BJ (cell line): ENCODE data around the gene ARL15. TPM values are rescaled to one million over a fixed set of nuclear protein-coding genes. Genes with fewer than 3 reads are reported as not detected.

Source experiments
- CTCF ChIA-PET: fragments of 350-600 bp; formaldehyde crosslinking; extraction: SDS; loops from one replicate; lab custom pipeline; 2021; ENCODE audit warnings: antibody characterized with exemption, inconsistent platforms; lab: Yijun Ruan, JAX
- POLR2A ChIA-PET: fragments of 300-600 bp; sonication (Branson Sonifier 250); formaldehyde crosslinking; extraction: SDS; loops from one replicate; lab custom pipeline; 2021; ENCODE audit warnings: antibody characterized with exemption; lab: Charles Lee
- DNase-seq: peaks from one replicate; pipeline ENCODE4 v3.0.0-alpha.2; 2011; ENCODE audit warnings: low read depth
- H3K27me3 ChIP-seq: 2 replicates; pipeline ENCODE4 v1.6.0; 2011; ENCODE audit warnings: low read length; ENCODE audit not compliant: control insufficient read depth, insufficient read depth
- H3K36me3 ChIP-seq: 2 replicates; pipeline ENCODE4 v1.5.1; 2011; ENCODE audit warnings: low read length; ENCODE audit not compliant: control insufficient read depth, insufficient read depth
- H3K4me3 ChIP-seq: 2 replicates; pipeline ENCODE4 v1.5.1; 2011; ENCODE audit warnings: low read depth, mild to moderate bottlenecking, control low read depth, low read length
- polyA plus RNA-seq: library from polyadenylated mRNA; depleted of rRNA; stranded (reverse); fragments of >200 nt; gene quantifications from 2 replicates; pipeline ENCODE4 v1.2.3, GENCODE V29; 2011
- TF ChIP-seq, protein P1 (sequence below): IDR thresholded peaks from 2 replicates; pipeline ENCODE4 v1.5.1; 2011; ENCODE audit warnings: low read depth, mild to moderate bottlenecking, control low read depth, inconsistent platforms, low read length, moderate library complexity; ENCODE audit not compliant: insufficient read depth

ARL15 gene
- polyA plus RNA-seq, 1 experiment = 11.9 TPM

DNA sequence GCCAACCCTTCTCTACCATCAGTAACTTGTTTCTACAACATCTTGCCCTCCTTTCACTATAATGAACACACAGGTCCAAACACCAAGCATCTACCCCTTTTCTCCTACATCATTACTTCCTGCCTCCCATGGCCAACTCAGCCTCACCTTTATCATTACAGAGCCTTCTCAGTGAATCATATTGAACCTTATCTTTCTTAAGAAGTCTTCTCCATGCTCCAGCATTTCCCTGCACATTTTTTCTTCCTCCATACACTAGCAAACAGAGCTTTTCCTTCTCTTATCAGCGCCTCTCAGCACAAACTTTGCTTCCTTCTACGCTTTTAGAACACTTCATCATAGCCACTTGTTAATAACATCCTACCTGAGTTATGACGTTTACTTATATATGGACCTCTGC lies 148.2 kb downstream of the ARL15 start:
- H3K4me3 ChIP-seq = no peak overlapping the region
- H3K36me3 ChIP-seq = no peaks in the 10 kb centered on the region
- H3K27me3 ChIP-seq = no peaks in the 10 kb centered on the region
- CTCF ChIA-PET = interaction anchor here (1.3 kb wide), 1 partner anchor 10 kb away, joined by 5 read pairs; no protein-coding TSS in a partner anchor
- TF ChIP-seq, protein P1, sequence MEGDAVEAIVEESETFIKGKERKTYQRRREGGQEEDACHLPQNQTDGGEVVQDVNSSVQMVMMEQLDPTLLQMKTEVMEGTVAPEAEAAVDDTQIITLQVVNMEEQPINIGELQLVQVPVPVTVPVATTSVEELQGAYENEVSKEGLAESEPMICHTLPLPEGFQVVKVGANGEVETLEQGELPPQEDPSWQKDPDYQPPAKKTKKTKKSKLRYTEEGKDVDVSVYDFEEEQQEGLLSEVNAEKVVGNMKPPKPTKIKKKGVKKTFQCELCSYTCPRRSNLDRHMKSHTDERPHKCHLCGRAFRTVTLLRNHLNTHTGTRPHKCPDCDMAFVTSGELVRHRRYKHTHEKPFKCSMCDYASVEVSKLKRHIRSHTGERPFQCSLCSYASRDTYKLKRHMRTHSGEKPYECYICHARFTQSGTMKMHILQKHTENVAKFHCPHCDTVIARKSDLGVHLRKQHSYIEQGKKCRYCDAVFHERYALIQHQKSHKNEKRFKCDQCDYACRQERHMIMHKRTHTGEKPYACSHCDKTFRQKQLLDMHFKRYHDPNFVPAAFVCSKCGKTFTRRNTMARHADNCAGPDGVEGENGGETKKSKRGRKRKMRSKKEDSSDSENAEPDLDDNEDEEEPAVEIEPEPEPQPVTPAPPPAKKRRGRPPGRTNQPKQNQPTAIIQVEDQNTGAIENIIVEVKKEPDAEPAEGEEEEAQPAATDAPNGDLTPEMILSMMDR = no peak
- no peak for DNase-seq
- POLR2A ChIA-PET = no interaction called here

DNA sequence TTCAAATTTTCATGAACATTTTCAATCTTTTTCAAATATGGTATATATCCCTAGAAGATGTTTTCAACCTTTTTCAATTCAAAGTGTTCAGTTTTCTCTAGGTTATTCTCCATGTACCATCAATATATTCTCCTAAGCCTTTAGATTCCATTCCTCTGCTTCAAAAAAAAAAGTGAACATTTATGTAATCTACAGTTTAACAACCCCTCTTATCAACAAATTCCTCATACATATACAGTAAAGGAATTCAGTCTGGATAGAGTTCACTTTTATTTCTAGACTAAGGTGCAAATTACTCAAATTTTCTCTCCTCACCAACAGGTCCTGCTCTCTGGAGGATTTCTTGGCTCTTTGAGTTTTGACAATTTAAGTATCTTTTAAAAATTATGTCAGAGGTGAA lies 150.0 kb downstream of the ARL15 start:
- POLR2A ChIA-PET = no interaction called here
- Histone ChIP-seq H3K4me3 (no peak overlapping the region), H3K27me3 (no peaks in the 10 kb centered on the region), H3K36me3 (no peaks in the 10 kb centered on the region)
- TF ChIP-seq, protein P1 = no peak
- CTCF ChIA-PET = no interaction called here
- DNase-seq = no peak

DNA sequence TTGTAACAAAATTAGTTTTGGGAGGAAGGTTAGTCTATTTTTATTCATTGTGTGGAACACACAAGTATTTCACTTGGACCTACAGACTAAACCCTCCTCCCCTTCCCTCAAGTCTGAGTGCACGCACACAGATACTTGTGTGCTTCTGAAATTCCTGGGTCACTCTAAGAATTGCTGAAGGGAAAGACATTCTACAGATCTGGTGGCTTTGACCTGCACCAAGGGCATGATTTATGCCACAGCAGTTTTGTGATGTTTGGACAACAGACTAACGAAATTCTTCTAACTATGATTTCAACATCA lies 150.5 kb downstream of the ARL15 start:
- ChIA-PET CTCF (no interaction called here), POLR2A (no interaction called here)
- Histone ChIP-seq H3K27me3 (no peaks in the 10 kb centered on the region), H3K36me3 (no peaks in the 10 kb centered on the region), H3K4me3 (no peak overlapping the region)
- DNase-seq = no peak
- TF ChIP-seq, protein P1 = no peak

DNA sequence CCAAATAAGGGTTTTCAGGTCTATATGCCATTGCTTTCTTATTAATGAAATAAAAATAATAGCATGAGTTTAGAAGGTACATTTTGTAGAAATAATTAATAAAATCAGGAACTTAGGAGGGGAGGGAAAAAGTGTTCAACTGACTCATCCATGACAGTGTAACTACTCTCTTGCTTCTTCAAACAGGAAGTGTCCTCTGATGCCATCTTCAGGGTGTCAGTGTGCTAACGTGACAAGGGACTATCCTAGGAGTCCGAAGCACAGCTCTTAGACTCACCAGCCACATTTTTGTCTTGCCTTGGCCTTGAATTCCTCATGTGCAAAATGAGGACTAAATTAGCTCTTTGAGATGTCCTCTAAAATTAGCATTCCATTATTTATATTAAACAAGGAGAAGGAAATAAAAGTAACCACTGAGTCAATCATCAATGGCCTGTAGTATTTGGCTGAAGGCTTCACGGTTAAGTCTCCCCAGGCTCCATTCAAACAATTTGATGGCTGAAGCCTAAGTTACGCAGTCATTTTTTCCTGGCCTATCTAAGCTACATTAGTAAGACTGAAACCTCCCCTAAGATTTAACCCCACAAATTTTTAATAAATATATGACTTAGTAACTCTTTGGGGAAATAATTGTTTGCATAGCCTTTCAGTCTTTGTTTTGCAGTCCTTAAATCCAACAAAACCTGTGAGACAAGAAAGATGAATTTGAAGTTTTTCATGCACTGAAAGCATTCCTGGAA lies 151.1 kb downstream of the ARL15 start:
- Histone ChIP-seq H3K36me3 (no peaks in the 10 kb centered on the region), H3K27me3 (no peaks in the 10 kb centered on the region), H3K4me3 (no peak overlapping the region)
- TF ChIP-seq, protein P1 = no peak
- DNase-seq = no peak
- POLR2A ChIA-PET = no interaction called here
- CTCF ChIA-PET = no interaction called here

DNA sequence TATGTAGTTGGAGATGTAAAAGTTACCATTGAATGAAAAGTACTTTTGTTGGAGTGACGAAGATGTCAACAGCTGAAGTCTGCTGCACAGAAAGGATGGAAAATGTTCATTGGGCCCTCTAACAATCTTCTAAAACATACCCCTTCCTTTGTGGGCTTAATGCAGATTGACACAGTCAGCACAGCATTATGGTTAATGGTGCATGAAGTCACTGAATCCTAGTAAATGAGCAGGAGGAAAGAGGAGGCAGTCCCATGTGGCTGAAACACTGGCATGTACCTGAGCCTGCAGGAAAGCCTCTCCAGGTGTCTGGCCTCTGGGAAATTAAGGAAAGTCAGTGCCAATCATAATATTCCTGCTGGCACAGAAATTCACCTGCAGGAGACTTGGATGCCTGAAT lies 153.8 kb downstream of the ARL15 start:
- ChIA-PET CTCF (interaction anchor here (1.2 kb wide), 1 partner anchor 9 kb away, joined by 4 read pairs; no protein-coding TSS in a partner anchor), POLR2A (no interaction called here)
- Histone ChIP-seq H3K4me3 (no peak overlapping the region), H3K36me3 (no peaks in the 10 kb centered on the region), H3K27me3 (no peaks in the 10 kb centered on the region)
- DNase-seq = no peak
- TF ChIP-seq, protein P1 = no peak
